ENCODE measurements around the gene PRTFDC1. TPM values are rescaled to one million over a fixed set of nuclear protein-coding genes. Genes with fewer than 3 reads are reported as not detected.
A peak's percentile ranks its signal among the peaks of the same experiment; 100 is the strongest.

PRTFDC1 gene
- total RNA-seq, 1 donor from 2014 or later, result 0.21 TPM

DNA sequence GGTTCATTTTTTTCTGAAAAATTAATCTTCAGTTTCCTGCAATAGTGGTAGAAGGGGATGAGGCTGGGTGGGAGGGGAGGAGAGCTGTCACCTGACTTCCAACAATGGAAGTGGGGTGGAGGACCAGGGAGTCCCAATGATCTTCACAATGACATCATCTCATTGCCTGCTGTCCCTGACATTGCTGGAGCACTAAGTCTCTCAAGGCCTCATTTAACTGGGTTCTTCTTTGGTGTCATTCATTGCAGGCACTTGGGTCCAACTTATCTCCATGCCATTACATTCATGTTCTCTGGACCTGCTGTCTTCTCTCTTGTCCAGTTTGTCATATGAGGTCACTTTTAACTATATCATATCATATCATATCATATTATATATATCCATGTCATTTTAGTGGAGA lies 34.4 kb downstream of the PRTFDC1 start:
- intact Hi-C loops (cut with micrococcal nuclease), result no loop called here
- H3K36me3 Mint-ChIP-seq (ENCODE audit: low read depth), result peaks cover 3% of the 10 kb centered on the region
- DNase-seq, result no peak
- peaks cover 17% of the 10 kb centered on the region for H3K4me1 Mint-ChIP-seq
- H3K27ac Mint-ChIP-seq, result no peak overlapping the region
- no peaks in the 10 kb centered on the region for H3K27me3 Mint-ChIP-seq
- peaks cover 5% of the 10 kb centered on the region for H3K9me3 Mint-ChIP-seq
- H3K4me3 Mint-ChIP-seq, result no peak overlapping the region

DNA sequence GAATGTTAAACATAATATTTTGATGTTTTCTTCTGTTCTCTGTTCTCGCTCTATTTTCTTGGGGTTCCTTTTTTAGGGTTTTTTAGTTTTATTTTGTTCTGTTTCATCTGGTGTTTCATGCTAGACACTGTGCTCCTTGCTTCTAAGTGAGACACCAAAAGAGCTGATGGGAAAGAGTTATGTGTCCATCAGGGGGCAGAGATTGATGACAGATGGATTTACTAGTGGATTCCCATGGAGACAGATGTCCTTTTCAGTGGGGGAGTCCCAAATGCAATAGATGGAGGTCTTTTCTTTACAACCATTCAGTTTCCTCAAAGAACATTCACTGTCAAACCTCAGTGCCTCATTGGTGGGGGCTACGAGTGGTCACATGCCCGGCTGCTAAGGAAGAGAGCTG lies 34.9 kb downstream of the PRTFDC1 start:
- intact Hi-C loops (cut with micrococcal nuclease), result no loop called here

DNA sequence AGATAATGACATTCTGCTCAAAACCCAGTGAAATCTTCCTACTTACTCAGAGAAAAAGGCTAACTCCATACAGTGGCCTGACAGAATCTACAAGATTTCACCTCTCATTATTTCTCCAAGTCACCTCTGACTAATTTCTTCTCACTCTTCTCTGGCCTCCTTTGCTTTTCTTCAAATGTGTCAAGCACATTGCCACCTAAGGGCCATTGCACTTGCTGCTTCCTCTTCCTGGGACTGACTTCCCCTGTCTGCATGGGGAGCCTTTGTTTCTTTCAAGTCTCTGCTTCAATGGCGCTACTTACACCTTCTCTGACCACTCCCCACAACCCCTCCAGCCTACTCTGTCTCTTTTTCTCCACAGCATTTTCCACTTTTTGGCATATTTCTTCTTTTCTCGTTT lies 36.0 kb downstream of the PRTFDC1 start:
- peak; percentile 54 for DNase-seq
- Mint-ChIP-seq H3K36me3 (ENCODE audit: low read depth) (peaks cover 3% of the 10 kb centered on the region), H3K27ac (no peak overlapping the region), H3K4me1 (peaks cover 17% of the 10 kb centered on the region), H3K4me3 (no peak overlapping the region), H3K27me3 (no peaks in the 10 kb centered on the region), H3K9me3 (peaks cover 5% of the 10 kb centered on the region)
- intact Hi-C loops (cut with micrococcal nuclease), result no loop called here

More for the DNA sequence above, 34.9 kb downstream of the PRTFDC1 start:
- DNase-seq, result no peak
- peaks cover 5% of the 10 kb centered on the region for H3K9me3 Mint-ChIP-seq
- H3K36me3 Mint-ChIP-seq (ENCODE audit: low read depth), result peaks cover 3% of the 10 kb centered on the region
- no peaks in the 10 kb centered on the region for H3K27me3 Mint-ChIP-seq
- H3K4me1 Mint-ChIP-seq, result peaks cover 19% of the 10 kb centered on the region
- no peak overlapping the region for H3K4me3 Mint-ChIP-seq
- no peak overlapping the region for H3K27ac Mint-ChIP-seq

DNA sequence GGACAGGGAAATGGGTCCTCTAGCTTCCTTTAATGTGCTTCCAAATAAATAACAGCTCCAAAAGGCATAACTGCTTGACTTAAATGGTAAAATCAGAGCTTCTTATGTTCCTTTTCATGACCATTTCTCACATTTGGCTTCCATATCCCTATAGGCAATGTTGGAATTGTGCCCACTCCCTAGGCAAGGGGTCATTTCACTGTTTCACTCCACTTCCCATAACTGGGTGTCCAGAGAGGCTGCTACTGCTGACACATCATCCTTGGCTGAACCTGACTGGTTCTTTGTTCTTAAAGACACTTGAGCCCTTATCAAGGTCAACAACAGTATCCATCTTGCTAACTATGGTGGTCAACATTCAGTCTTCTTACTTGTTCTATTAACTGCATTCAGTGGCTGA lies 37.1 kb downstream of the PRTFDC1 start:
- H3K4me3 Mint-ChIP-seq, result no peak overlapping the region
- no peaks in the 10 kb centered on the region for H3K27me3 Mint-ChIP-seq
- peak; percentile 24 for DNase-seq
- intact Hi-C loops (cut with micrococcal nuclease), result no loop called here
- no peak overlapping the region for H3K27ac Mint-ChIP-seq
- peaks cover 3% of the 10 kb centered on the region for H3K36me3 Mint-ChIP-seq (ENCODE audit: low read depth)
- peaks cover 12% of the 10 kb centered on the region for H3K4me1 Mint-ChIP-seq
- H3K9me3 Mint-ChIP-seq, result peaks cover 5% of the 10 kb centered on the region

DNA sequence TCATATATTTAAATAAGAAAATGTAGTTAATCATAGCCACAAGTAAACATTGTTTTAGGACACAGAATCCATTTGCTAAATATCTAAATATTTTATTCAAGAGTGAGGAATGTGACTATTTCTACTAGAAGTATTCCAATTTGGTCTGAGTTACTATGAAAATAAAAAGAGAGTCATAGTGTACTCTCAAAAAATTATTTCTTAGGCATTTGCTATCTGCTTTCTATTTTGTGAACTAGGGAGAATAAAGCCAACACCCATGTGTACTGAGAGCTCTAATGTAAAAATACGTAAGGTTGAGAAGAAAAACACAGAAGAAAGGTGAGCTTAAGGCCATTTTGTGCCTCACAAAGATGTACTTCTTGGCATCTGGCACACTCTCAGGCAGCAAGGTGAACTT lies 38.3 kb downstream of the PRTFDC1 start:
- Mint-ChIP-seq H3K9me3 (no peaks in the 10 kb centered on the region), H3K4me1 (peaks cover 10% of the 10 kb centered on the region), H3K27ac (no peak overlapping the region), H3K27me3 (no peaks in the 10 kb centered on the region), H3K36me3 (ENCODE audit: low read depth) (no peaks in the 10 kb centered on the region), H3K4me3 (no peak overlapping the region)
- peak; percentile 16 for DNase-seq
- intact Hi-C loops (cut with micrococcal nuclease), result no loop called here

DNA sequence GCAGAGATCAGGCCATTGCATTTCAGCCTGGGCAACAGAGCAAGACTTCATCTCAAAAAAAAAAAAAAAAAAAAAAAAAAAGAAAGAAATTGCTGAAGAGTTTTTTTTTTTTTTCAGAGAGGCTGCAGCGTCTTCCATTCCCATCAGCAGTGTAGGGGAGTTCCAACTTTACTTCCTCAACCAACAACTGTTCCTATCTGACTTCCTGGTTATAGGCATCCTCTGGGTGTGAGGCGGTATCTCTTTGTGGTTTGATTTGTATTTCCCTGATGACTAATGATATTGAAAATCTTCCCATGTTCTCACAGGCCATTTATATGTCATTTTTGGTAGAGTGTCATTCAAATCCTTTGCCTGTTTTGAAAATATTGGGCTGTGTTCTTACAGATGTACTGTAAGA lies 40.2 kb downstream of the PRTFDC1 start:
- Mint-ChIP-seq H3K27me3 (no peaks in the 10 kb centered on the region), H3K27ac (peak overlapping the region; percentile 42), H3K9me3 (no peaks in the 10 kb centered on the region), H3K36me3 (ENCODE audit: low read depth) (no peaks in the 10 kb centered on the region), H3K4me3 (no peak overlapping the region), H3K4me1 (peaks cover 10% of the 10 kb centered on the region)
- DNase-seq, result peak; percentile 51
- intact Hi-C loops (cut with micrococcal nuclease), result no loop called here

DNA sequence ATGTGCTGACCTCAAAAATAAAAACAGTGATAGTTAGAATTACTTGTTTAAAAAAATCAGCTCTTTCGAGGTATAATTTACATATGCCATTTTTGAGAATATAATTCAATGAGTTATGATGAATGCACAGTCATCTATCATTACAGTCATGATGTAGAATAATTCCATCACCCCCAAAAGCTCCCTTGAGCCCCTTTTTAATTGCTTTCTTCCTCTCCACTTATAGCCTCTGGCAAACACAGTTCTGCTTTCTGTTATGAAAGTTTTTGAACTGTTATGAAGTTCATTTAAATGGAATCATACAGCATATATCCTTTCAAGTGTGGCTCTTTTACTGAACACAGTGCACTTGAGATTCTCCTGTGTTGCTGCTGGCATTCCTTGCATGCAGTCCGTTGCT lies 41.4 kb downstream of the PRTFDC1 start:
- Mint-ChIP-seq H3K27ac (no peak overlapping the region), H3K4me1 (peaks cover 10% of the 10 kb centered on the region), H3K9me3 (no peaks in the 10 kb centered on the region)

DNA sequence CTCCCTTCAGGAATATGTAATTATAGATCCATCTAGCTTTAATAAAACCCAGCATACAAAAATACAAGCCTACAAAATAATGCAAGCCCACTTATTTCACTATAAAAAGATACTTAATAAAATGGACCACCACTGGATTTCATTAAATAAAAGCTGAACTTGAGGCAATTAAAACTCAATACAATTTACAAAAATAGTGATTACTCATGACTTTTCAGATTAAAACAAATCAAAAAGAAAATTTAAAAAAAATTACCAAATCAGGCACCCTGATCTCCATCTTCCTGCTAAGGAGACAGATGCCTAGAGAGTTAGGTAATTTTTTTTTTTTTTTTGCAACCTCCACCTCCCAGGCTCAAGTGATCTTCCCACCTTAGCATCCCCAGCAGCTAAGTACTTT lies 41.8 kb downstream of the PRTFDC1 start:
- Mint-ChIP-seq H3K27me3 (no peaks in the 10 kb centered on the region), H3K9me3 (no peaks in the 10 kb centered on the region), H3K4me3 (no peak overlapping the region), H3K27ac (no peak overlapping the region), H3K36me3 (ENCODE audit: low read depth) (no peaks in the 10 kb centered on the region), H3K4me1 (peaks cover 10% of the 10 kb centered on the region)
- intact Hi-C loops (cut with micrococcal nuclease), result no loop called here
- DNase-seq, result peak; percentile 6

More for the DNA sequence above, 41.4 kb downstream of the PRTFDC1 start:
- DNase-seq, result peak; percentile 24
- Mint-ChIP-seq H3K4me3 (no peak overlapping the region), H3K36me3 (ENCODE audit: low read depth) (no peaks in the 10 kb centered on the region), H3K27me3 (no peaks in the 10 kb centered on the region)
- intact Hi-C loops (cut with micrococcal nuclease), result no loop called here

DNA sequence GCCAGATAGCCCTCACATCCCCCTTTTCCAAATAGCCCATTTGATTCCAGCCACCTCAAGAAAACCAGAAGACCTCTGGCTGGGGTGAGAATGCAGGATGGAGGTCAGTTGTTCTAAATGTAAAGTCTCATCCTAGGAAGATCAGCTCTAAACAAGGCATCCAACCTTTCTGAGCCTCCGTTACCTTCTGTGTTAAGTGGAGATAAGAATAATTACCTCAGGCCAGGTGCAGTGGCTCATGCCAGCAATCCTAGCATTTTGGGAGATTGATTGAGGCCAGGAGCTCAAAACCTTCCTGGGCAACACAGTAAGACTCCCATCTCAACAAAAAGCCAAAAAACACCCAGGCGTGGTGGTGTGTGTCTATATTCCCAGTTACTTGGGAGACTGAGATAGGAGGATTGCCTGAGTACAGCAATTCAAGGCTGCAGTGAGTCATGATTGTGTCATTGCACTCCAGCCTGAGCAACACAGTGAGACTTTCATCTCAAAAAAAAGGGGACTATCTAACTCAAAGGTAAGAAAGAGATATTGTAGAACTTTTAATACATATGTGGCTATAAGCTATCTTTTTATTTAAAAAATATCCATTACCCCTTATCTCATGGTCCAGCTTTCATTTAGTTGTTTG lies 43.5 kb downstream of the PRTFDC1 start:
- no peak overlapping the region for H3K4me3 Mint-ChIP-seq
- H3K27ac Mint-ChIP-seq, result no peak overlapping the region
- H3K4me1 Mint-ChIP-seq, result peaks cover 10% of the 10 kb centered on the region
- H3K27me3 Mint-ChIP-seq, result no peaks in the 10 kb centered on the region
- no peaks in the 10 kb centered on the region for H3K9me3 Mint-ChIP-seq
- intact Hi-C loops (cut with micrococcal nuclease), result no loop called here
- H3K36me3 Mint-ChIP-seq (ENCODE audit: low read depth), result no peaks in the 10 kb centered on the region
- peak; percentile 38 for DNase-seq

DNA sequence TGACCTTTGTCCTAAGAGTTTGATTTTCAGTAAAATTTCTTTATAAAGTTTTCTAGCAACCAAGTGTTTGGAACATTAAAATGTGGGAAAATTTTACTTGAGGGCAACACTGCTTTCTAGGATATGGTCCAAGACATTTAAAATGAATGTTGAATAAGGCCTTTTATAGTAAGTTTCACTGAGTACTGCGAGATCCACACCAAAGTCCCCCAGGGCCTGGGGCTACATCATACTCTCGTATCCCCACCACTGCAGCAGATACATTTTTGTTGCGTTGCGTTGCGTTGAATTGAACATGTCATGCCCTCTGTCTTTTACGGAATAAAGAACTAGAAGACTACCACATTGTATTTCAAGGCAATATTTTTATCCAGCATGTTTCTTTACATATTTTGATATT lies 44.5 kb downstream of the PRTFDC1 start:
- intact Hi-C loops (cut with micrococcal nuclease), result no loop called here

DNA sequence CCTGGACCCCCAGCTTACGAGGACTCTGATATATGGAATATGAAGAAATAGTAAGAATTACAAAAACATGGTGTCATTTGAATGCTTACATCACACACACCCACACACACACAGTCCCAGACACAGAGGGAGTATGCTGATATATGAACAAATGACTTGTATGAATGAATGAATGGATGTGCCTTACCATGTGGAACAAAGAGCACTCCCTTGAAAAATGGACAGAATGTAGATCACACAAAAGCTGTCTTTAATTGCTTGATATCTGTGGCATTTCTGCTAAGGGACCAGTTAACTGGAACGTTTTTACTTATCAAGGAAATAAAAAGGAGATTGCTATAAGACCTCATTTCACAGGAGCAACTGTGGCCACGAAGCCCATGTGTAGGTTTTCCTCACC lies 46.0 kb downstream of the PRTFDC1 start:
- no peaks in the 10 kb centered on the region for H3K9me3 Mint-ChIP-seq
- H3K36me3 Mint-ChIP-seq (ENCODE audit: low read depth), result no peaks in the 10 kb centered on the region
- no peaks in the 10 kb centered on the region for H3K27me3 Mint-ChIP-seq
- intact Hi-C loops (cut with micrococcal nuclease), result no loop called here
- no peak for DNase-seq
- H3K4me1 Mint-ChIP-seq, result peaks cover 9% of the 10 kb centered on the region
- no peak overlapping the region for H3K4me3 Mint-ChIP-seq
- H3K27ac Mint-ChIP-seq, result no peak overlapping the region

More for the DNA sequence above, 44.5 kb downstream of the PRTFDC1 start:
- H3K27me3 Mint-ChIP-seq, result no peaks in the 10 kb centered on the region
- DNase-seq, result no peak
- H3K4me1 Mint-ChIP-seq, result peaks cover 10% of the 10 kb centered on the region
- no peak overlapping the region for H3K4me3 Mint-ChIP-seq
- no peaks in the 10 kb centered on the region for H3K9me3 Mint-ChIP-seq
- no peaks in the 10 kb centered on the region for H3K36me3 Mint-ChIP-seq (ENCODE audit: low read depth)
- no peak overlapping the region for H3K27ac Mint-ChIP-seq

DNA sequence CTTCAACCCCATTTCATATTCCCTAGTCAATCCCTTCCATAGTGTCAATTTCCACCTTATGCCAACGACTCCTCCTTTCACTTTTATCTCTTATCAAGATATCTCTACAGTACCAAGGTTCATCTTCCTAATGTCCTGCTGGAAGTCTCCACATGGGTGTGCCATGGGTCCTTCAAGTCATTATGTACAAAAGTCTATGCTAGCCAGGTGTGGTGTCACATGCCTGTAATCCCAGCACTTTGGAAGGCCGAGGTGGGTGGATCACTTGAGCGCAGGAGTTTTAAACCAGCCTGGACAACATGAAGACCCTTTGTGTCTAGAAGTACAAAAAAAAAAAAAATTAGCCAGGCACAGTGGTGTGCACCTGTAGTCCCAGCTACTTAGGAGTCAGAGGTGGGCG lies 47.6 kb downstream of the PRTFDC1 start:
- intact Hi-C loops (cut with micrococcal nuclease), result loop anchor here (5.0 kb wide), 3 partner anchors 47 to 183 kb away; partner anchors contain the start of genes ARHGAP21, ENKUR, PRTFDC1 and THNSL1
- Mint-ChIP-seq H3K36me3 (ENCODE audit: low read depth) (no peaks in the 10 kb centered on the region), H3K9me3 (no peaks in the 10 kb centered on the region), H3K4me3 (no peak overlapping the region), H3K27ac (no peak overlapping the region), H3K4me1 (peaks cover 17% of the 10 kb centered on the region), H3K27me3 (no peaks in the 10 kb centered on the region)
- no peak for DNase-seq

DNA sequence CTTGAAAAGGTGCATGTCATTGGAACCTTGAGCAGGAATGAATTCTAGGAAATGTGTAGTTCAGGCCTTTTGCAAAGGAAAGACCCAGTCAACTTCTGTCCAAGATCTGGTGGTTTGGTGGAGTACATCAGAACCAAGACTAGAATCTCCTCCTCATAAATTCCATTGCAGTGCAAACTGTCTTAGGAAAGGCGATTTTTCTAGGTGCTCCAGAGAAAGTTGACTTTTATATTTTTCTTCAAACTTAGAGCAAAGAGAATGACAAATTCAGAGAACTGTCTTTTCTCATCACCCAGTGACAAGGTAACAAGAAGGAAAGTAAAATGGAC lies 50.0 kb downstream of the PRTFDC1 start:
- DNase-seq, result no peak
- H3K4me1 Mint-ChIP-seq, result peaks cover 27% of the 10 kb centered on the region
- no peak overlapping the region for H3K4me3 Mint-ChIP-seq
- H3K9me3 Mint-ChIP-seq, result peaks cover 5% of the 10 kb centered on the region
- intact Hi-C loops (cut with micrococcal nuclease), result loop anchor here (5.0 kb wide), 3 partner anchors 50 to 180 kb away; partner anchors contain the start of genes ARHGAP21, ENKUR, PRTFDC1 and THNSL1
- H3K36me3 Mint-ChIP-seq (ENCODE audit: low read depth), result no peaks in the 10 kb centered on the region
- no peaks in the 10 kb centered on the region for H3K27me3 Mint-ChIP-seq
- H3K27ac Mint-ChIP-seq, result no peak overlapping the region

DNA sequence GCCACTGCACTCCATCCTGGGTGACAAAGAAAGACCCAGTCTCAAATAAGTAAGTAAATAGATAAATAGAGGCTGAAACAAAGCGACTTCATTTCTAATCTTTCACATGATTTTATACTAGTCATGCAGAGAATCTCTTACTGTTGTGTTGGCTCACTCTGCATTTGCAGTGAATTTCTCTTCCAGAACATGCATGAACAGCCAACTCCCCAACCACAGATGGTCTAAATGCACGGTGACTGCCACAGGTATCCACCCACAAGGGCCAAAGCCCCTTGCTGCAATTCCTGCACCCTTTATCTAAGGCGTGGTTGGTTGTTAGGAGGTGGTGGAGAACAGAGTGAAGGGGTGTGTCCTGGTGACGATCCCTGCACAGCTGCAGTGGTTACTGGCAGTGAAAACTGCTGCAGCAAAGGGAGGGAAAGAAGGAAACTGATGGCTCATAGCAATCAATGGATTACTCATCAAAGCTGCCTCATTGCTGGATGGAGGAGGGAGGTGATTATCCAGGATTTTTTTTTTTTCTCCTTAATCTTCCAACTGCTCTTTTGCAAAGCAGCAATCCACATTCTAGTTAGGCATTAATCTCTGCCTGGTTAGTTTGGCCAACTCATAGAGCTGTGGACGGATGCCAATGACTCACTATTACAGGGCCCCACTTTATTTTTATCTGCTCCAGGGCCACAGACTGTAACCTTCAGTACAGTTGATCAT lies 50.6 kb downstream of the PRTFDC1 start:
- intact Hi-C loops (cut with micrococcal nuclease), result loop anchor here (1.0 to 5.0 kb wide), 6 partner anchors 15 to 180 kb away; partner anchors contain the start of genes ARHGAP21, ENKUR, PRTFDC1 and THNSL1
- Mint-ChIP-seq H3K27me3 (no peaks in the 10 kb centered on the region), H3K27ac (peak overlapping the region; percentile 85), H3K9me3 (peaks cover 9% of the 10 kb centered on the region), H3K36me3 (ENCODE audit: low read depth) (peaks cover 3% of the 10 kb centered on the region), H3K4me1 (peaks cover 30% of the 10 kb centered on the region), H3K4me3 (peak overlapping the region; percentile 62)
- no peak for DNase-seq
